Measurements from ENCODE around the gene CNR1. TPM values are rescaled to one million over a fixed set of nuclear protein-coding genes. Genes with fewer than 3 reads are reported as not detected.
"Not testable (repeated sequence)": the region's sequence is repeated elsewhere in the genome, so short reads cannot be mapped to it uniquely, and the experiment has no call there.

CNR1 gene
- 1.7 and 2.0 TPM in 2 replicates for total RNA-seq (2014; rRNA removed; shearing (Covaris generic))
- 3.3 and 3.9 TPM in 2 replicates for polyA plus RNA-seq (2015; cell fraction: cytosol; rRNA removed)
- polyA plus RNA-seq (2015; cell fraction: nucleus; rRNA removed), result 5.1 and 5.3 TPM in 2 replicates

- in situ Hi-C loops (cut with HindIII; ENCODE audit: low pct_unique_long_range_greater_than_20kb, low sequenced_read_pairs), result no loop called here
- DNase-seq (ENCODE audit: low read depth, low spot score), result peak; percentile 41
These were observed at the start of gene CNR1 for GRCh38 chr6:88165844-88166492. Gene CNR1, minus strand, starts transcription at chr6:88166347. Its CDS starts 21,073 bp downstream, at chr6:88145274.

GRCh38 chr6:88211446-88211845 lies 45.3 kb upstream of the CNR1 start:
- in situ Hi-C loops (cut with HindIII; ENCODE audit: low pct_unique_long_range_greater_than_20kb, low sequenced_read_pairs), result no loop called here
- DNase-seq (ENCODE audit: low read depth, low spot score), result peak; percentile 96

GRCh38 chr6:88209301-88209700 lies 43.2 kb upstream of the CNR1 start:
- no peak for DNase-seq (ENCODE audit: low read depth, low spot score)
- in situ Hi-C loops (cut with HindIII; ENCODE audit: low pct_unique_long_range_greater_than_20kb, low sequenced_read_pairs), result no loop called here

GRCh38 chr6:88208726-88209125 lies 42.6 kb upstream of the CNR1 start:
- DNase-seq (ENCODE audit: low read depth, low spot score), result no peak
- in situ Hi-C loops (cut with HindIII; ENCODE audit: low pct_unique_long_range_greater_than_20kb, low sequenced_read_pairs), result no loop called here

- in situ Hi-C loops (cut with HindIII; ENCODE audit: low pct_unique_long_range_greater_than_20kb, low sequenced_read_pairs); DNase-seq (ENCODE audit: low read depth, low spot score): not testable (repeated sequence)
These were observed 35.6 kb upstream of the CNR1 start for GRCh38 chr6:88201734-88202133.

- in situ Hi-C loops (cut with HindIII; ENCODE audit: low pct_unique_long_range_greater_than_20kb, low sequenced_read_pairs), result no loop called here
These were observed 18.8 kb upstream of the CNR1 start for GRCh38 chr6:88184921-88185320.

GRCh38 chr6:88183471-88183870 lies 17.3 kb upstream of the CNR1 start:
- DNase-seq (ENCODE audit: low read depth, low spot score), result no peak
- in situ Hi-C loops (cut with HindIII; ENCODE audit: low pct_unique_long_range_greater_than_20kb, low sequenced_read_pairs), result no loop called here

More at GRCh38 chr6:88184921-88185320, 18.8 kb upstream of the CNR1 start:
- no peak for DNase-seq (ENCODE audit: low read depth, low spot score)

- in situ Hi-C loops (cut with HindIII; ENCODE audit: low pct_unique_long_range_greater_than_20kb, low sequenced_read_pairs), result no loop called here
- DNase-seq (ENCODE audit: low read depth, low spot score), result no peak
These were observed 13.5 kb upstream of the CNR1 start for GRCh38 chr6:88179692-88180091.

- in situ Hi-C loops (cut with HindIII; ENCODE audit: low pct_unique_long_range_greater_than_20kb, low sequenced_read_pairs), result no loop called here
- no peak for DNase-seq (ENCODE audit: low read depth, low spot score)
These were observed 11.9 kb upstream of the CNR1 start for GRCh38 chr6:88177961-88178464.

- in situ Hi-C loops (cut with HindIII; ENCODE audit: low pct_unique_long_range_greater_than_20kb, low sequenced_read_pairs), result no loop called here
- no peak for DNase-seq (ENCODE audit: low read depth, low spot score)
These were observed 8.8 kb upstream of the CNR1 start for GRCh38 chr6:88174906-88175305.

- in situ Hi-C loops (cut with HindIII; ENCODE audit: low pct_unique_long_range_greater_than_20kb, low sequenced_read_pairs), result no loop called here
- DNase-seq (ENCODE audit: low read depth, low spot score), result no peak
These were observed 5.2 kb upstream of the CNR1 start for GRCh38 chr6:88171312-88171711.

GRCh38 chr6:88168362-88168761 lies 2.2 kb upstream of the CNR1 start:
- peak; percentile 6 for DNase-seq (ENCODE audit: low read depth, low spot score)
- in situ Hi-C loops (cut with HindIII; ENCODE audit: low pct_unique_long_range_greater_than_20kb, low sequenced_read_pairs), result no loop called here

- DNase-seq (ENCODE audit: low read depth, low spot score), result no peak
- in situ Hi-C loops (cut with HindIII; ENCODE audit: low pct_unique_long_range_greater_than_20kb, low sequenced_read_pairs), result no loop called here
These were observed 1.3 kb upstream of the CNR1 start for GRCh38 chr6:88167352-88167937.

- no peak for DNase-seq (ENCODE audit: low read depth, low spot score)
- in situ Hi-C loops (cut with HindIII; ENCODE audit: low pct_unique_long_range_greater_than_20kb, low sequenced_read_pairs), result no loop called here
These were observed 575 bp upstream of the CNR1 start for GRCh38 chr6:88166493-88167351.

- in situ Hi-C loops (cut with HindIII; ENCODE audit: low pct_unique_long_range_greater_than_20kb, low sequenced_read_pairs), result no loop called here
- peak; percentile 1 for DNase-seq (ENCODE audit: low read depth, low spot score)
These were observed 882 bp downstream of the CNR1 start for GRCh38 chr6:88165087-88165843.

GRCh38 chr6:88164061-88164460 lies 2.1 kb downstream of the CNR1 start:
- in situ Hi-C loops (cut with HindIII; ENCODE audit: low pct_unique_long_range_greater_than_20kb, low sequenced_read_pairs), result no loop called here
- no peak for DNase-seq (ENCODE audit: low read depth, low spot score)

- no peak for DNase-seq (ENCODE audit: low read depth, low spot score)
- in situ Hi-C loops (cut with HindIII; ENCODE audit: low pct_unique_long_range_greater_than_20kb, low sequenced_read_pairs), result no loop called here
These were observed 2.5 kb downstream of the CNR1 start for GRCh38 chr6:88163616-88164015.
